MCF 10A (cell line): Measurements from ENCODE around the gene NBL1. TPM values are rescaled to one million over a fixed set of nuclear protein-coding genes. Genes with fewer than 3 reads are reported as not detected.

ENCODE experiments used
- BruUV-seq: library from RNA; stranded (reverse); fragments of 400-500 nt; replicated peaks from 2 replicates; lab custom pipeline; 2021; lab: Mats Ljungman, UMichigan
- CTCF ChIA-PET: fragments of 300-600 bp; sonication (Branson Sonifier 250); formaldehyde crosslinking; extraction: SDS; loops from one replicate; lab custom pipeline; 2021; ENCODE audit warnings: antibody characterized with exemption, inconsistent platforms; lab: Yijun Ruan, JAX
- POLR2A ChIA-PET: fragments of 300-600, 350-650 bp; sonication (Branson Sonifier 250); formaldehyde crosslinking; extraction: SDS; loops from one replicate; lab custom pipeline; 2020; ENCODE audit warnings: antibody characterized with exemption, inconsistent platforms; lab: Yijun Ruan, JAX
- DNase-seq: peaks from one replicate; pipeline ENCODE4 v3.0.0-alpha.2; 2018; ENCODE audit not compliant: unreplicated experiment
- H3K27ac Mint-ChIP-seq: one replicate; pipeline ENCODE4 v1.8.0; 2022; ENCODE audit warnings: mild to moderate bottlenecking, low read depth, mixed read lengths; ENCODE audit not compliant: unreplicated experiment
- H3K27me3 Mint-ChIP-seq: one replicate; pipeline ENCODE4 v1.8.0; 2022; ENCODE audit warnings: mixed read lengths; ENCODE audit not compliant: insufficient read depth, unreplicated experiment
- H3K36me3 Mint-ChIP-seq: one replicate; pipeline ENCODE4 v1.8.0; 2022; ENCODE audit warnings: mild to moderate bottlenecking, moderate library complexity, mixed read lengths; ENCODE audit not compliant: insufficient read depth, unreplicated experiment
- H3K4me1 Mint-ChIP-seq: one replicate; pipeline ENCODE4 v1.8.0; 2022; ENCODE audit warnings: mixed read lengths; ENCODE audit not compliant: insufficient read depth, unreplicated experiment
- H3K4me3 Mint-ChIP-seq: one replicate; pipeline ENCODE4 v1.8.0; 2022; ENCODE audit warnings: mild to moderate bottlenecking, moderate library complexity, mixed read lengths; ENCODE audit not compliant: unreplicated experiment
- H3K9me3 Mint-ChIP-seq: one replicate; pipeline ENCODE4 v1.8.0; 2022; ENCODE audit warnings: mixed read lengths; ENCODE audit not compliant: unreplicated experiment
- CTCF ChIP-seq: fragments of 200-600 bp; IDR thresholded peaks from one replicate; pipeline ENCODE4 v1.8.0; 2022; ENCODE audit warnings: antibody characterized with exemption, mild to moderate bottlenecking; ENCODE audit not compliant: unreplicated experiment
- intact Hi-C: fragments of 100-400 bp; cut with micrococcal nuclease; formaldehyde crosslinking; loops from 2 replicates; pipeline ENCODE4 v1.14.1; 2022
- total RNA-seq: library from RNA; stranded (reverse); gene quantifications from 2 replicates; pipeline ENCODE4 v1.2.3, GENCODE V29; 2022

Gene NBL1
- total RNA-seq, 1 experiment from 2014 or later, result 70.4 TPM

DNA sequence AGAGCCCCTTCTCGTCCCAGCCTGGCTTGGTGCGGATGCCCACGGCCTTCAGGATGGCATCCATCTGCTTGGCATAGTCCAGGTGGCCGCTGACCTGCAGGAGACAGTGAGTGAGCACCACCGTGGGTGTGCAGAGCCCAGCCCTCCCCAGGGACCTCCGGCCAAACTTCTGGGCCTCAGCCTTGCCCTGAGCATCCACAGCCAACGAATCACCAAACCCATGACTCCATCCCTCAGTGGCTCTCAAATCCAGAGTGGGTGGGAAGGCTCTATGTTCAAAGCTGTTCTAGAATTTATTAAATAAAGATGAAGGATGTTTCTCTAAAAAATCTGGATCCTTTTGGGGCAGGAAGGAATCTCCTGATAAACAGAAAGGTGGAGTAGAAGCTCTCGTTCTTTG, 39.2 kb downstream of the NBL1 start:
- no peak for DNase-seq
- intact Hi-C loops, result no loop called here
- Mint-ChIP-seq H3K4me1 (peaks cover 8% of the 10 kb centered on the region), H3K9me3 (no peaks in the 10 kb centered on the region), H3K27me3 (no peaks in the 10 kb centered on the region), H3K27ac (no peak overlapping the region), H3K36me3 (no peaks in the 10 kb centered on the region), H3K4me3 (no peak overlapping the region)
- no peak for TF ChIP-seq CTCF
- ChIA-PET POLR2A (no interaction called here), CTCF (interaction anchor here (0.9 to 3.3 kb wide), 3 partner anchors 22 to 29 kb away, joined by 3 to 18 read pairs (median 4); no protein-coding TSS in a partner anchor)
- BruUV-seq, result no TSS peak

DNA sequence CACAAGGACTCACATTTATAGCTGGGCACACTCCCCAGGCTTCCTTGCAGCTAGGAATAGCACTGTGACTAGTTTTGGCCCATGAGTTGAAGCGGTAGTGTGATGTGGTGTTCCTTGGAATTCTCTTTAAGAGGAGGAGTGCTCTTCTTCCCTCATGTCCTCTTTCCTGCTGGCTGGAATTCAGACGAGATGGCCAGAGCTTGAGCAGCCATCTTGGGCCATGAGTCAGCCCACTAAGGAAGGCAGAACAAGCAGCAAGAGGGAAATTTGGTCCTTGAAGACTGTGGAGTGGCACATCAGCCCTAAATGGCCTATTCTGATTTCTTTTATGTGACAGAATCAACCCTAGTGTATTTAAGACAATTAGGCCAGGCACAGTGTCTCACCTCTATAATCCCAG, 40.6 kb downstream of the NBL1 start:
- no TSS peak for BruUV-seq
- no peak for TF ChIP-seq CTCF
- POLR2A ChIA-PET, result no interaction called here
- Mint-ChIP-seq H3K4me3 (no peak overlapping the region), H3K27ac (no peak overlapping the region), H3K9me3 (no peaks in the 10 kb centered on the region), H3K4me1 (peaks cover 8% of the 10 kb centered on the region), H3K27me3 (no peaks in the 10 kb centered on the region), H3K36me3 (no peaks in the 10 kb centered on the region)
- intact Hi-C loops, result no loop called here
- DNase-seq, result no peak
- CTCF ChIA-PET, result interaction anchor here (1.8 to 2.7 kb wide), 2 partner anchors 20 to 22 kb away, joined by 4 to 13 read pairs; no protein-coding TSS in a partner anchor

DNA sequence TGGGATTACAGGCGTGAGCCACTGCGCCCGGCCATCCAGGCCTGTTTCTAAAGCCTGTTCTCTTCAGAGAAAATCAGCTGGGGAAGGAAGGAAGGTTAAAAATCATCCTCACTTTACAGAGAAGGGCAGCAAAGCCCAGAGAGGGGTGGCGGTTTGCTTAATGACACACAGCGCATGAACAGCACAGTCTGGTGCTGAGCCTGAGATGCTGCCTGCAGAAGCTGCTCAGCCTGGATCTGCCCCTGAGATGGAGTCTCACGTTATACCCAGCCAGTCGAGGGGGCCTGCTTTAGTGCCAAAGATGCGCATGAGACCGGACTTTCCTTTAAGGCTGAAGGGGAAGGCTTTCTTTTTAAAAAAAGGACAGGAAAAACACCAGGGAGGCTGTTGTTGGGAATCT, 41.9 kb downstream of the NBL1 start:
- Mint-ChIP-seq H3K4me3 (no peak overlapping the region), H3K27ac (no peak overlapping the region), H3K36me3 (no peaks in the 10 kb centered on the region), H3K27me3 (no peaks in the 10 kb centered on the region), H3K9me3 (no peaks in the 10 kb centered on the region), H3K4me1 (peaks cover 8% of the 10 kb centered on the region)
- no peak for DNase-seq
- no TSS peak for BruUV-seq
- POLR2A ChIA-PET, result no interaction called here
- CTCF ChIA-PET, result interaction anchor here (1.8 to 2.7 kb wide), 2 partner anchors 19 to 24 kb away, joined by 4 to 13 read pairs; no protein-coding TSS in a partner anchor
- intact Hi-C loops, result no loop called here
- no peak for TF ChIP-seq CTCF

- POLR2A ChIA-PET, result no interaction called here
- no peak overlapping the region for H3K27ac Mint-ChIP-seq
- CTCF ChIA-PET, result interaction anchor here (0.6 kb wide), 1 partner anchor 9 kb away, joined by 3 read pairs; no protein-coding TSS in a partner anchor
Observed at GRCh38 chr1:19687414-19687813, 43.3 kb downstream of the NBL1 start.

More at GRCh38 chr1:19687414-19687813, 43.3 kb downstream of the NBL1 start:
- no peak for TF ChIP-seq CTCF
- Mint-ChIP-seq H3K4me1 (peaks cover 2% of the 10 kb centered on the region), H3K27me3 (no peaks in the 10 kb centered on the region), H3K9me3 (no peaks in the 10 kb centered on the region), H3K4me3 (no peak overlapping the region), H3K36me3 (no peaks in the 10 kb centered on the region)
- DNase-seq, result no peak
- BruUV-seq, result no TSS peak
- intact Hi-C loops, result no loop called here
